ENCODE measurements around the gene CYP4F22.

Gene CYP4F22

DNA sequence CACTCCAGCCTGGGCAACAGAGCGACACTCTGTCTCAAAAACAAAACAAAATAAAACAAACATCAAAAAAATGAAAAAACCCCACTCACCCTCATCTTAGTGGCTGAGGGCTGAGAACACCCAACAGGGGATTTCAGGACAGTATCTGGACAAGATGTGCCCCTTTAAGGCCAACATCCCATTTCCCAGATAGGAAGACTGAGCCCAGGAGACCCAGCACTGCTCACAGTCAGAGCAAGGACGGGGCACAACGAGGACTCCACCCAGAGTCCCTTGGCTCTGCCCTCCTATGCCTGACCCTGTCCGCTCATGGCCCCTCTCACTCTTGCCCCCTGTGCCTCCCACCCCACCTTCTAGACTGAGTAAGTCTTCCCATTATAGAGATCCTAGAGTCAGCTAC is 53.8 kb downstream of the CYP4F22 start:
- no peak overlapping the region for H3K4me3 ChIP-seq (ENCODE audit: low read depth, low read length)
- DNase-seq (ENCODE audit: low read depth) = no peak
- TF ChIP-seq, protein P1, sequence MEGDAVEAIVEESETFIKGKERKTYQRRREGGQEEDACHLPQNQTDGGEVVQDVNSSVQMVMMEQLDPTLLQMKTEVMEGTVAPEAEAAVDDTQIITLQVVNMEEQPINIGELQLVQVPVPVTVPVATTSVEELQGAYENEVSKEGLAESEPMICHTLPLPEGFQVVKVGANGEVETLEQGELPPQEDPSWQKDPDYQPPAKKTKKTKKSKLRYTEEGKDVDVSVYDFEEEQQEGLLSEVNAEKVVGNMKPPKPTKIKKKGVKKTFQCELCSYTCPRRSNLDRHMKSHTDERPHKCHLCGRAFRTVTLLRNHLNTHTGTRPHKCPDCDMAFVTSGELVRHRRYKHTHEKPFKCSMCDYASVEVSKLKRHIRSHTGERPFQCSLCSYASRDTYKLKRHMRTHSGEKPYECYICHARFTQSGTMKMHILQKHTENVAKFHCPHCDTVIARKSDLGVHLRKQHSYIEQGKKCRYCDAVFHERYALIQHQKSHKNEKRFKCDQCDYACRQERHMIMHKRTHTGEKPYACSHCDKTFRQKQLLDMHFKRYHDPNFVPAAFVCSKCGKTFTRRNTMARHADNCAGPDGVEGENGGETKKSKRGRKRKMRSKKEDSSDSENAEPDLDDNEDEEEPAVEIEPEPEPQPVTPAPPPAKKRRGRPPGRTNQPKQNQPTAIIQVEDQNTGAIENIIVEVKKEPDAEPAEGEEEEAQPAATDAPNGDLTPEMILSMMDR (IDR thresholded peaks at IDR 0.05; ENCODE audit: insufficient read depth, low read depth, low read length, missing control alignments) = no peak

DNA sequence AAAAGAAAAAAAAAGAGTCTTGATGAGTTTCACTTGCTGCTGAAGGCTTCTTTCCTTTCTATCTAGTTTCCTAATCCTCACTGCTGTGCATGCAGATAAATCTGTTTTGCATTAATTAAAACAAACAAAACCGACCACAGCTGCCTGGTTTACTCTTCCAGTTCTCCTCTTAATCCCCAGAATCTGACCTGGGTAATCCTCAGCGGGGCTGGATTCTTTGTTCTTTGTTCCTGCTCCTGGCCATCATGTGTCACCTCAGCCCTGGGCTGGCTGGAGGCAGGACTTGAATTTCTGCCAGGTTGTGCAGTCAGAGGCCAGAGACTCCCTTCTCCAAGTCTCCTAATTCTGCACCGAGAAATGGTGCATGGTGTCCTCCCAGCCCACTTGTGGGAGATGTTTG is 54.5 kb downstream of the CYP4F22 start:
- DNase-seq (ENCODE audit: low read depth) = no peak

DNA sequence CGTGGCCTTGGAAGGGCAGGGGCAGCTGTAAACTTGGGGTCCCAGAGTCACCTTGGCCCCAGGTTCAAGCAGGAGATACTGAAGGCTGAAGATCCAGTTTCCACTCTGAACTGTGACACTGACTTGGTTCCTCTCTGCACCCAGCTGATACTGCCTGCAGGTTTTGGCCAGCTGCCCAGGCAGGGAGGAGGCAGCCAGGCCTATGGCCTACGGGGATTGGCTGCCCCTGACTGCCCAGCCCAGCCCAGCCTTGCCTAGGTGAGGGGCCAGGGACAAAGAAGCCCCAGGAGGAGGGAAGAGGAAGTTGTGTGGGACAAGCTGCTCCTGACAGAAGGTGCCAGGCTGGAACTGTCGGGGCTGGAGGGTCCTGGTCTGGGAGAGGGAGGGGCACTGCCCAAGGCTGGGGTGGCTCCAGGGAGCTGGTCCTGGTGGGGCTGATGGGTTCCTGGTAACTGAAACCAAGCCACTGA is 55.0 kb downstream of the CYP4F22 start:
- H3K4me3 ChIP-seq (ENCODE audit: low read depth, low read length) = no peak overlapping the region
- TF ChIP-seq, protein P1 (IDR thresholded peaks at IDR 0.05; ENCODE audit: insufficient read depth, low read depth, low read length, missing control alignments) = no peak
- DNase-seq (ENCODE audit: low read depth) = no peak

More for the DNA sequence above, 54.5 kb downstream of the CYP4F22 start:
- TF ChIP-seq, protein P1 (IDR thresholded peaks at IDR 0.05; ENCODE audit: insufficient read depth, low read depth, low read length, missing control alignments) = no peak
- no peak overlapping the region for H3K4me3 ChIP-seq (ENCODE audit: low read depth, low read length)

DNA sequence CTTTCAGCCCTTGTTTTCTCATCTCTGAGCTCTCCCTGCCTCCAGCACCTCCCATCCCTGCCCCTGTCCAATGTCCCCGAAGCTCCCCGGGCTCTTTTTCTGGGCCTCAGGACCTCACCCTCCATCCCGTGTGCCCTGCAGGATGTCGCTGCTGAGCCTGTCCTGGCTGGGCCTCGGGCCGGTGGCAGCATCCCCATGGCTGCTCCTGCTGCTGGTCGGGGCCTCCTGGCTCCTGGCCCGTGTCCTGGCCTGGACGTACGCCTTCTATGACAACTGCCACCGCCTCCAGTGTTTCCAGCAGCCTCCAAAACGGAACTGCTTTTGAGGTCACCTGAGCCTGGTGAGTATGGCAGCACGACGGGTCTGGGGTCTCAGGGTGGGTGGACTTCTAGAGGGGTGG is 55.6 kb downstream of the CYP4F22 start:
- no peak for DNase-seq (ENCODE audit: low read depth)
- TF ChIP-seq, protein P1 (IDR thresholded peaks at IDR 0.05; ENCODE audit: insufficient read depth, low read depth, low read length, missing control alignments) = no peak

DNA sequence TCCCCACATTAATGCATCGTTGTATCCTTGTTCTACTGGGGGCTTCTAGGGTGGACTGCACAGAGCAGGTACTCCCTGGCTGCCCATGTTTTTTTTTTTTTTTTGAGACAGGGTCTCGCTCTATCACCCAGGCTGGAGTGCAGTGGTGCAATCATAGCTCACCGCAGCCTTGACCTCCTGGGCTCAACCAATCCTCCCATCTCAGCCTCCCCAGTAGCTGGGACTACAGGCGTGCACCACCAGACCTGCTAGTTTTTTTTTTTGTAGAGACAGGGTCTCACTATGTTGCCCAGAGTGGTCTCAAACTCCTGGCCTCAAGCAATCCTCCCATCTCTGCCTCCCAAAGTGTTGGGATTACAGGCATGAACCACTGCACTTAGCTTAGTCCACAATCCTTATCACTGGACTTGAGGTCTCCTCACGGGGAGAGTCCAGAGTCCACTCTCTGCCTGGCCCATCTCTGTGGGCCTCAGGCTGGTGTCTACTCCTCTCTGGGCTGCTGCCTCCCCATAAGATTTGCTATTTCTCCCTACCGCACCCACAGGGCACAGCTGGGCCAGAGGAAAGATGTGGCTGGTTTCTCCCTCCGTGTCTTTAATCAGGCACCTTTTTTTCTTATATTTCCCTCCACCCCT is 56.3 kb downstream of the CYP4F22 start:
- DNase-seq (ENCODE audit: low read depth) = no peak
- TF ChIP-seq, protein P1 (IDR thresholded peaks at IDR 0.05; ENCODE audit: insufficient read depth, low read depth, low read length, missing control alignments) = no peak
- H3K4me3 ChIP-seq (ENCODE audit: low read depth, low read length) = no peak overlapping the region

More for the DNA sequence above, 55.6 kb downstream of the CYP4F22 start:
- H3K4me3 ChIP-seq (ENCODE audit: low read depth, low read length) = no peak overlapping the region

DNA sequence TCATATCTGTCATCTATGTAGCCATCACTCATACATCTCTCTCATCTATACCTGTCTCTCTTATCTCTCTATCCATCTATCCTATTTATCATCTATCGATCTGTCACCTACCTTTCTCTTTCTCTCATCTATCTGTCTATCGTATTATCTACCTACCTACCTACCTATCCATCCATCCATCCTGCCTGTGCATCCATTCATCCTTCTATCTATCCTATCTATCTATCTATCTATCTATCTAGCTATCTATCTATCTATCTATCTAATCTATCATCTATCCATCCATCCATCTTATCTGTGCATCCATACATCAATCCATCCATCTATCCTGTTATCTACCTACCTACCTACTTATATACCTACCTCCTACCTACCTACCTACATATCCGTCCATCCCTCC is 62.1 kb downstream of the CYP4F22 start:
- DNase-seq (ENCODE audit: low read depth) = no peak
- TF ChIP-seq, protein P1 (IDR thresholded peaks at IDR 0.05; ENCODE audit: insufficient read depth, low read depth, low read length, missing control alignments) = no peak
- H3K4me3 ChIP-seq (ENCODE audit: low read depth, low read length) = no peak overlapping the region

DNA sequence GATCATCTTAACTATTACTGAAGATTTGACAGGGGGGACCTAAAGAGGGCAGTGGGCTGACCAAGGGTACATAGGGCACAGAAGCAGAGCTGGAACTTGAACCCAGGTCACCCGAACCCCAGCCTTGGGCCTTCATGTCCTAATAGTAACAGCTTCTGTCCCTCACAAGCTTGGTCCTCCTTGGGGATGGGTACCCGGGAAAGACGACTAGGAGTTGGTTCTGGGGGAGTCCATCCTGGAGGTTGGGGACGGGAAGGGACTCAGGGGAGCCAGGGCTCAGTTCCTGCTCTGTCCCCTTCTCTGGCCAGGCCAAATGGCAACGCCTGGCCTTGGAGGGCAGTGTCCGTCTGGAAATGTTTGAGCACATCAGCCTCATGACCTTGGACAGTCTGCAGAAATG is 67.1 kb downstream of the CYP4F22 start:
- DNase-seq (ENCODE audit: low read depth) = no peak
- TF ChIP-seq, protein P1 (IDR thresholded peaks at IDR 0.05; ENCODE audit: insufficient read depth, low read depth, low read length, missing control alignments) = no peak
- H3K4me3 ChIP-seq (ENCODE audit: low read depth, low read length) = no peak overlapping the region
